SK-N-SH (cell line): Measurements from ENCODE around the gene TCHH.

Experiments used
- YY1 ChIP-seq: IDR thresholded peaks from 2 replicates; pipeline ENCODE4 v1.4.0; 2012; ENCODE audit warnings: low read depth, mild to moderate bottlenecking
- TF ChIP-seq, protein P1 (sequence below): IDR thresholded peaks from 2 replicates; pipeline ENCODE4 v1.4.0; 2012; ENCODE audit warnings: low read depth, borderline replicate concordance

DNA sequence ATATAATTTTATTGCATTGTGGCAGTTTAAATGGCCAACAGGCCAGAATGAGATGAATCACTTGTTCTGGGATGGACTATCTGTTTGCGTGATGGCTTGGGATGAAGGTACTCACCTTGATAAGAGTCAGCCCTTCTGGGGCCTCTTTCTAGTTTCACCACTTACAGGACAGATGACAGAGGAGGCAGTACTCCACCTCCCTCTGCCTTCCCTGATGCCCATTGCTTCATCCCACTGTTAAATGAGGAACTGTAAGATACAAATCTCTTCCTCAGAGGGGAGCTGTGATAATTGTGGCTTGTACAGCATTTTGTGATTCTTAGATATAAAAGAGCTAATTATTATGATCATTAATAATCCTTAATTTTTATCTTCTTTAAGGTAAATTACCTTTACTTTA is 3.7 kb upstream of the TCHH start:
- TF ChIP-seq, protein P1, sequence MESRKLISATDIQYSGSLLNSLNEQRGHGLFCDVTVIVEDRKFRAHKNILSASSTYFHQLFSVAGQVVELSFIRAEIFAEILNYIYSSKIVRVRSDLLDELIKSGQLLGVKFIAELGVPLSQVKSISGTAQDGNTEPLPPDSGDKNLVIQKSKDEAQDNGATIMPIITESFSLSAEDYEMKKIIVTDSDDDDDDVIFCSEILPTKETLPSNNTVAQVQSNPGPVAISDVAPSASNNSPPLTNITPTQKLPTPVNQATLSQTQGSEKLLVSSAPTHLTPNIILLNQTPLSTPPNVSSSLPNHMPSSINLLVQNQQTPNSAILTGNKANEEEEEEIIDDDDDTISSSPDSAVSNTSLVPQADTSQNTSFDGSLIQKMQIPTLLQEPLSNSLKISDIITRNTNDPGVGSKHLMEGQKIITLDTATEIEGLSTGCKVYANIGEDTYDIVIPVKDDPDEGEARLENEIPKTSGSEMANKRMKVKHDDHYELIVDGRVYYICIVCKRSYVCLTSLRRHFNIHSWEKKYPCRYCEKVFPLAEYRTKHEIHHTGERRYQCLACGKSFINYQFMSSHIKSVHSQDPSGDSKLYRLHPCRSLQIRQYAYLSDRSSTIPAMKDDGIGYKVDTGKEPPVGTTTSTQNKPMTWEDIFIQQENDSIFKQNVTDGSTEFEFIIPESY = no peak
- no peak for TF ChIP-seq YY1
